Measurements from ENCODE around the gene TIGD3. TPM values are rescaled to one million over a fixed set of nuclear protein-coding genes. Genes with fewer than 3 reads are reported as not detected.
"Not testable (repeated sequence)": the region's sequence is repeated elsewhere in the genome, so short reads cannot be mapped to it uniquely, and the experiment has no call there.

TIGD3 gene
- total RNA-seq, 1 experiment from 2014 or later: 1.7 TPM

DNA sequence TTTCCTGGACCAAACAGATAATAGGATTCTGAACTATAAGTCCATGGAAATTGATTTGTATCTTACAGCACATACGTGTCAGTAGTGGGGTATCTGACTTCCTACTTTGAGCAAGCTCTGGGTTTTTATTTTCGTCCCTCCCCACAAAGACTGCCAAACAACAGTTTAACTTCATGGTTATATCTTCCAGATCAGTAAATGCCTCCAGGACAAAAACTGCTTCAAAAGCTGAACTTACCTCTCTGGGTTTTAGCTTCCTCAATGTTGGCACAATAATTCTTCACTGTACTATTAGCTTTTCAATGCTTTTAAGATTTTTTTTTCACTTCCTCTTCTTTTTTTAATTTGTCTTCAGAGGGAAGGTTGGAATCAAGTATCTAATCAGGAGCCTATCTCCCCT, 25.1 kb upstream of the TIGD3 start:
- Histone ChIP-seq H3F3A (ENCODE audit: insufficient read depth, low read depth) (peaks cover 36% of the 10 kb centered on the region; the same call in 1 of the 2 replicates), H3K27ac (peak overlapping the region; percentile 26; the same call in 1 of the 2 replicates), H3K4me1 (replicated peaks; ENCODE audit: insufficient read depth) (peaks cover 8% of the 10 kb centered on the region), H3K9me2 (ENCODE audit: insufficient read depth) (no peaks in the 10 kb centered on the region), H3K27me3 (ENCODE audit: insufficient read depth, low read depth) (no peaks in the 10 kb centered on the region), H3K9me3 (ENCODE audit: insufficient read depth, low read depth) (no peaks in the 10 kb centered on the region), H3K4me2 (peak overlapping the region; percentile 67), H3K36me3 (ENCODE audit: low read depth) (no peaks in the 10 kb centered on the region), H3K4me3 (peak overlapping the region; percentile 4; the same call in 1 of the 2 replicates), H2AFZ (peak overlapping the region; percentile 71), H3K79me2 (ENCODE audit: low read depth) (peaks cover 8% of the 10 kb centered on the region), H4K20me1 (ENCODE audit: insufficient read depth) (no peaks in the 10 kb centered on the region)
- CTCF ChIA-PET: interaction anchor here (0.5 to 4.9 kb wide), 19 partner anchors 9 to 975 kb away, joined by 3 to 102 read pairs (median 4); partner anchors contain the start of genes CDC42EP2 and POLA2
- POLR2A ChIA-PET (ENCODE audit: unreplicated experiment): interaction anchor here (0.6 to 0.8 kb wide), 5 partner anchors 40 to 1744 kb away, joined by 3 to 16 read pairs (median 3); no protein-coding TSS in a partner anchor
- intact Hi-C loops (cut with micrococcal nuclease; ENCODE audit: unreplicated experiment): no loop called here
- TF ChIP-seq CTCF (conservative IDR thresholded peaks at IDR 0.05) (no peak), EZH2 (IDR thresholded peaks at IDR 0.05; ENCODE audit: low read depth) (no peak)
- no TSS peak for BruUV-seq (replicated peaks)
- DNase-seq: no peak

DNA sequence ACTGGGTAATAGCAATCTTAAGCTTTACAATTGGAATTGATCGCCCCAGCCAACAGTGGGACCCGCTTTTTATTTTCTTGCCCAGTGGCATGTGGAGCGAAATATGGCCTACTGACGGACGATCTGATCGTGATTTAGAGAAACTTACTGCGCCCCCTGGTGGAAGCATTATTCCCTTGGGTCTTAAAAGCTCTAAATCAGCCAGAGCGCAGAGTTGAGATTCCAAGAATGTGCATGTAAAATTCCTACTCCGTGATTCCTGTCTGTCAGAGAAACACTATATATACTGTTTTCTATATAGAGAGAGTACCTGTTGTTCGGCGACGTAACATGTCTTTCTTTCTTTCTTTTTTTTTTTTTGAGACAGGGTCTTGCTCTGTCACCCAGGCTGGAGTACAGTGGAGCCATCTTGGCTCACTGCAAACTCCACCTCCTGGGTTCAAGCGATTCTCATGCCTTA, 24.6 kb upstream of the TIGD3 start:
- Histone ChIP-seq H3K36me3 (ENCODE audit: low read depth) (no peaks in the 10 kb centered on the region), H2AFZ (peak overlapping the region; percentile 71), H3K4me3 (peak overlapping the region; percentile 4; the same call in 1 of the 2 replicates), H3F3A (ENCODE audit: insufficient read depth, low read depth) (peaks cover 36% of the 10 kb centered on the region; the same call in 1 of the 2 replicates), H3K4me2 (peak overlapping the region; percentile 67), H3K27ac (peak overlapping the region; percentile 26; the same call in 1 of the 2 replicates), H4K20me1 (ENCODE audit: insufficient read depth) (no peaks in the 10 kb centered on the region), H3K27me3 (ENCODE audit: insufficient read depth, low read depth) (no peaks in the 10 kb centered on the region), H3K4me1 (replicated peaks; ENCODE audit: insufficient read depth) (peaks cover 13% of the 10 kb centered on the region), H3K9me2 (ENCODE audit: insufficient read depth) (no peaks in the 10 kb centered on the region), H3K79me2 (ENCODE audit: low read depth) (peaks cover 13% of the 10 kb centered on the region), H3K9me3 (ENCODE audit: insufficient read depth, low read depth) (no peaks in the 10 kb centered on the region)
- intact Hi-C loops (cut with micrococcal nuclease; ENCODE audit: unreplicated experiment): loop anchor here (1.0 to 5.0 kb wide), 4 partner anchors 13 to 218 kb away; partner anchors contain the start of gene TM7SF2
- ChIA-PET POLR2A (ENCODE audit: unreplicated experiment) (interaction anchor here (0.6 to 0.8 kb wide), 5 partner anchors 41 to 1743 kb away, joined by 3 to 16 read pairs (median 3); no protein-coding TSS in a partner anchor), CTCF (interaction anchor here (0.5 to 4.9 kb wide), 18 partner anchors 9 to 975 kb away, joined by 3 to 102 read pairs (median 4); partner anchors contain the start of genes CDC42EP2 and POLA2)
- peak; percentile 94 for TF ChIP-seq CTCF (conservative IDR thresholded peaks at IDR 0.05)
- no peak for TF ChIP-seq EZH2 (IDR thresholded peaks at IDR 0.05; ENCODE audit: low read depth)
- peak; percentile 75 to 80 for DNase-seq
- BruUV-seq (replicated peaks): no TSS peak

- H3K79me2 ChIP-seq (ENCODE audit: low read depth): peaks cover 19% of the 10 kb centered on the region
- BruUV-seq (replicated peaks): no TSS peak
- ChIA-PET POLR2A (ENCODE audit: unreplicated experiment) (interaction anchor here (0.7 kb wide), 1 partner anchor 10 kb away, joined by 10 read pairs; no protein-coding TSS in a partner anchor), CTCF (interaction anchor here (0.6 to 4.9 kb wide), 14 partner anchors 15 to 844 kb away, joined by 3 to 102 read pairs (median 6); partner anchors contain the start of genes CDC42EP2 and POLA2)
- H3K4me2 ChIP-seq: no peak overlapping the region; the same call in 1 of the 2 replicates
- DNase-seq: no peak
- no peaks in the 10 kb centered on the region for H4K20me1 ChIP-seq (ENCODE audit: insufficient read depth)
- intact Hi-C loops (cut with micrococcal nuclease; ENCODE audit: unreplicated experiment): loop anchor here (1.0 to 5.0 kb wide), 4 partner anchors 13 to 218 kb away; partner anchors contain the start of gene TM7SF2
- no peaks in the 10 kb centered on the region for H3K9me3 ChIP-seq (ENCODE audit: insufficient read depth, low read depth)
- TF ChIP-seq CTCF (conservative IDR thresholded peaks at IDR 0.05) (no peak), EZH2 (IDR thresholded peaks at IDR 0.05; ENCODE audit: low read depth) (no peak)
- no peak overlapping the region for H3K27ac ChIP-seq
- peaks cover 36% of the 10 kb centered on the region; the same call in 1 of the 2 replicates for H3F3A ChIP-seq (ENCODE audit: insufficient read depth, low read depth)
- H3K27me3 ChIP-seq (ENCODE audit: insufficient read depth, low read depth): no peaks in the 10 kb centered on the region
- no peak overlapping the region for H2AFZ ChIP-seq
- H3K4me1 ChIP-seq (replicated peaks; ENCODE audit: insufficient read depth): peaks cover 18% of the 10 kb centered on the region
- H3K9me2 ChIP-seq (ENCODE audit: insufficient read depth): no peaks in the 10 kb centered on the region
- no peak overlapping the region for H3K4me3 ChIP-seq
- H3K36me3 ChIP-seq (ENCODE audit: low read depth): no peaks in the 10 kb centered on the region
These were observed 24.0 kb upstream of the TIGD3 start for GRCh38 chr11:65330544-65330943.

DNA sequence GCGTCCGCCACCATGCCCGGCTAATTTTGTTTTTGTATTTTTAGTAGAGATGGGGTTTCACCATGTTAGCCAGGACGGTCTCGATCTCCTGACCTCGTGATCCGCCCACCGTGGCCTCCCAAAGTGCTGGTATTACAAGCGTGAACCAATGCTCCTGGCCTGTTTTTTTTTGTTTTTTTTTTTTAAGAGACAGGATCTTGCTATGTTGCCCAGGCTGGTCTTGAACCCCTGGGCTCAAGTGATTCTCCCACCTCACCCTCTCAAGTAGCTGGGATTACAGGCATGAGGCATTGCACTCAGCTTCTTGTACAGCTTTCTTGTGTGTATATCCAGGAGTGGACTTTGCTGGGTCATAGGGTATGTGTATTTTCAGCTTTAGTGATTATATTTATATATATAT, 22.0 kb upstream of the TIGD3 start:
- H3K27ac ChIP-seq; H3K27me3 ChIP-seq (ENCODE audit: insufficient read depth, low read depth); H3K9me2 ChIP-seq (ENCODE audit: insufficient read depth); H3K4me3 ChIP-seq; H3K9me3 ChIP-seq (ENCODE audit: insufficient read depth, low read depth); BruUV-seq (replicated peaks); H3K36me3 ChIP-seq (ENCODE audit: low read depth); H2AFZ ChIP-seq; H4K20me1 ChIP-seq (ENCODE audit: insufficient read depth); DNase-seq; H3K4me2 ChIP-seq: not testable (repeated sequence)
- ChIA-PET POLR2A (ENCODE audit: unreplicated experiment) (interaction anchor here (0.6 to 0.7 kb wide), 5 partner anchors 18 to 474 kb away, joined by 3 to 13 read pairs (median 5); partner anchors contain the start of gene NEAT1), CTCF (interaction anchor here (0.6 to 4.9 kb wide), 5 partner anchors 9 to 1063 kb away, joined by 3 to 102 read pairs (median 6); no protein-coding TSS in a partner anchor)
- H3K79me2 ChIP-seq (ENCODE audit: low read depth): peaks cover 37% of the 10 kb centered on the region
- peaks cover 19% of the 10 kb centered on the region for H3K4me1 ChIP-seq (replicated peaks; ENCODE audit: insufficient read depth)
- peaks cover 22% of the 10 kb centered on the region; the same call in 1 of the 2 replicates for H3F3A ChIP-seq (ENCODE audit: insufficient read depth, low read depth)
- intact Hi-C loops (cut with micrococcal nuclease; ENCODE audit: unreplicated experiment): loop anchor here (5.0 kb wide), 2 partner anchors 130 to 220 kb away; partner anchors contain the start of gene TM7SF2
